ENCODE measurements around the gene RIMS3. TPM values are rescaled to one million over a fixed set of nuclear protein-coding genes. Genes with fewer than 3 reads are reported as not detected.

The RIMS3 gene
- total RNA-seq, 2 experiments from 2014 or later, result 3.0 to 3.9 TPM

GRCh38 chr1:40658751-40659648 is 6.5 kb downstream of the RIMS3 start:
- no peak for ATAC-seq
- POLR2A ChIA-PET, result interaction anchor here (0.6 to 2.2 kb wide), 3 partner anchors 15 to 202 kb away, joined by 3 to 5 read pairs (median 5); partner anchors contain the start of gene NFYC
- CTCF ChIA-PET, result interaction anchor here (2.0 to 2.4 kb wide), 2 partner anchors 10 to 34 kb away, joined by 7 to 8 read pairs; no protein-coding TSS in a partner anchor
- peaks cover 15% of the 10 kb centered on the region for H3K4me1 Mint-ChIP-seq (ENCODE audit: low read depth)
- DNase-seq, result no peak
- no peak overlapping the region for H3K4me3 Mint-ChIP-seq
- intact Hi-C loops (cut with micrococcal nuclease), result no loop called here
- H3K27me3 Mint-ChIP-seq, result peaks cover 3% of the 10 kb centered on the region
- H3K9me3 Mint-ChIP-seq, result no peaks in the 10 kb centered on the region
- no peaks in the 10 kb centered on the region for H3K36me3 Mint-ChIP-seq (ENCODE audit: low read depth)
- TF ChIP-seq CTCF (IDR thresholded peaks at IDR 0.05), result no peak
- H3K27ac Mint-ChIP-seq, result no peak overlapping the region

- intact Hi-C loops (cut with micrococcal nuclease), result no loop called here
- Mint-ChIP-seq H3K4me1 (ENCODE audit: low read depth) (no peaks in the 10 kb centered on the region), H3K36me3 (ENCODE audit: low read depth) (no peaks in the 10 kb centered on the region), H3K27me3 (peaks cover 3% of the 10 kb centered on the region), H3K9me3 (no peaks in the 10 kb centered on the region), H3K4me3 (no peak overlapping the region), H3K27ac (no peak overlapping the region)
- ChIA-PET CTCF (interaction anchor here (1.8 to 2.0 kb wide), 2 partner anchors 32 to 55 kb away, joined by 3 to 7 read pairs; no protein-coding TSS in a partner anchor), POLR2A (interaction anchor here (2.1 kb wide), 1 partner anchor 26 kb away, joined by 4 read pairs; no protein-coding TSS in a partner anchor)
- TF ChIP-seq CTCF (IDR thresholded peaks at IDR 0.05), result no peak
- ATAC-seq, result no peak
- no peak for DNase-seq
These were observed 8.4 kb downstream of the RIMS3 start for GRCh38 chr1:40657046-40657445.

- no peak for TF ChIP-seq CTCF (IDR thresholded peaks at IDR 0.05)
- POLR2A ChIA-PET, result no interaction called here
- Mint-ChIP-seq H3K9me3 (no peaks in the 10 kb centered on the region), H3K36me3 (ENCODE audit: low read depth) (no peaks in the 10 kb centered on the region), H3K27me3 (peaks cover 6% of the 10 kb centered on the region), H3K4me3 (no peak overlapping the region), H3K4me1 (ENCODE audit: low read depth) (peaks cover 3% of the 10 kb centered on the region), H3K27ac (no peak overlapping the region)
- ATAC-seq, result no peak
- no peak for DNase-seq
- CTCF ChIA-PET, result no interaction called here
- intact Hi-C loops (cut with micrococcal nuclease), result no loop called here
These were observed 11.5 kb downstream of the RIMS3 start for GRCh38 chr1:40653851-40654537.

- Mint-ChIP-seq H3K4me1 (ENCODE audit: low read depth) (peaks cover 7% of the 10 kb centered on the region), H3K9me3 (no peaks in the 10 kb centered on the region), H3K4me3 (no peak overlapping the region), H3K36me3 (ENCODE audit: low read depth) (no peaks in the 10 kb centered on the region), H3K27me3 (peaks cover 6% of the 10 kb centered on the region), H3K27ac (no peak overlapping the region)
- no peak for ATAC-seq
- DNase-seq, result no peak
- no peak for TF ChIP-seq CTCF (IDR thresholded peaks at IDR 0.05)
- ChIA-PET CTCF (no interaction called here), POLR2A (no interaction called here)
- intact Hi-C loops (cut with micrococcal nuclease), result no loop called here
These were observed 12.5 kb downstream of the RIMS3 start for GRCh38 chr1:40652979-40653378.

GRCh38 chr1:40652468-40652867 is 13.0 kb downstream of the RIMS3 start:
- ChIA-PET POLR2A (no interaction called here), CTCF (no interaction called here)
- no peaks in the 10 kb centered on the region for H3K9me3 Mint-ChIP-seq
- DNase-seq (no peak), ATAC-seq (no peak)
- peaks cover 6% of the 10 kb centered on the region for H3K27me3 Mint-ChIP-seq
- H3K4me1 Mint-ChIP-seq (ENCODE audit: low read depth), result peaks cover 7% of the 10 kb centered on the region
- TF ChIP-seq CTCF (IDR thresholded peaks at IDR 0.05), result no peak
- no peak overlapping the region for H3K27ac Mint-ChIP-seq
- no peak overlapping the region for H3K4me3 Mint-ChIP-seq
- intact Hi-C loops (cut with micrococcal nuclease), result no loop called here
- no peaks in the 10 kb centered on the region for H3K36me3 Mint-ChIP-seq (ENCODE audit: low read depth)

Data from activated CD8-positive, alpha-beta T cell treated with anti-CD3 and anti-CD28 coated beads for 36 hours (primary cell).